ENCODE results near the gene FRMD4A. TPM values are rescaled to one million over a fixed set of nuclear protein-coding genes. Genes with fewer than 3 reads are reported as not detected.

Gene FRMD4A
- total and polyA plus RNA-seq, 2 of the 4 experiments (the other 2 are of a cell fraction): 30.3 to 68.8 TPM

DNA sequence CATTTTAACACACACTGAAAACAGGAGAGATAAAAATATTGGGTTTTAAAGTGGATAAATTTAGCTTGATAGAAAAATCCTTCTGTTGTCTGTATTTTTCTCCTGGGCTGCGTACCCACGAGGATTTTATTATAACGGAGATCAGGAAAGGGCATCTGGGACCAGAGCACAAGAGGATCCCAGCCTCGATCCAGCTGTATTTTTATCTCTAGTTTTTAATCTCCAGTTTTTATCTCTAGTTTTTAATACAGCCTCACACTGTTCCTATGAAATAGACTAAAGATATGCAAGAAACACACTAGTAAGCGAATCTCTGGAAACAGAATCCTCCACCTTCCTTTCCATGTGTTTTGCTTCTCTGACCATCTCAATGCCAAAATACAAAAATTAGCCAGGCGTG lies 295.2 kb downstream of the FRMD4A start:
- no peak overlapping the region for H3K27ac ChIP-seq (ENCODE audit: insufficient read depth, low read length)
- H2BK15ac ChIP-seq (ENCODE audit: low read depth, low read length): no peak overlapping the region
- H4K8ac ChIP-seq (ENCODE audit: low read depth in 2 of 2, low read length in 2 of 2): no peak overlapping the region
- intact Hi-C loops (cut with micrococcal nuclease): no loop called here
- H3K4me3 ChIP-seq (ENCODE audit: insufficient read depth, low read depth, low read length): no peak overlapping the region
- H3K23ac ChIP-seq (ENCODE audit: low read depth, low read length): no peak overlapping the region
- H2BK5ac ChIP-seq (ENCODE audit: low read depth, low read length, poor library complexity, severe bottlenecking): no peak overlapping the region
- no peak overlapping the region for H2AK5ac ChIP-seq (ENCODE audit: low read depth, low read length)
- no peak overlapping the region for H4K91ac ChIP-seq (ENCODE audit: insufficient read depth, low read depth, low read length)
- H3K27me3 ChIP-seq (ENCODE audit: control insufficient read depth, insufficient read depth, low read length): peaks cover under 1% of the 10 kb centered on the region; the same call in 1 of the 2 replicates
- no peak overlapping the region for H3K9ac ChIP-seq (ENCODE audit: low read depth, low read length)
- H3K18ac ChIP-seq (ENCODE audit: low read depth, low read length): no peak overlapping the region
- peaks cover under 1% of the 10 kb centered on the region; the same call in 1 of the 2 replicates for H3K9me1 ChIP-seq (ENCODE audit: insufficient read depth, low read length)
- H4K20me1 ChIP-seq (ENCODE audit: insufficient read depth, low read length): no peaks in the 10 kb centered on the region
- no TSS peak for BruUV-seq (replicated peaks)
- no peak overlapping the region for H2BK120ac ChIP-seq (ENCODE audit: low read depth, low read length)
- H3K36me3 ChIP-seq (ENCODE audit: control insufficient read depth, insufficient read depth, low read length): no peaks in the 10 kb centered on the region
- in situ Hi-C loops (cut with MboI; ENCODE audit: low sequenced_read_pairs): no loop called here
- no peaks in the 10 kb centered on the region for H3K79me1 ChIP-seq (ENCODE audit: low read depth in 1 of 2, low read length in 2 of 2)
- H3K14ac ChIP-seq (replicated peaks; ENCODE audit: low read depth, low read length): no peak overlapping the region
- TF ChIP-seq CHD1 (IDR thresholded peaks at IDR 0.05; ENCODE audit: low read depth, low read length): no peak
- TF ChIP-seq MAZ (IDR thresholded peaks at IDR 0.05; ENCODE audit: borderline replicate concordance, low read depth, low read length): no peak
- no peak for TF ChIP-seq MAFK (IDR thresholded peaks at IDR 0.05; ENCODE audit: low read depth, low read length)
- no peak for TF ChIP-seq RAD21 (IDR thresholded peaks at IDR 0.05; ENCODE audit: low read length)
- no peak for TF ChIP-seq RCOR1 (IDR thresholded peaks at IDR 0.05; ENCODE audit: insufficient replicate concordance, low read length)
- no peak for TF ChIP-seq CEBPB (IDR thresholded peaks at IDR 0.05; ENCODE audit: low read depth, low read length)
- no peak for TF ChIP-seq FOS (IDR thresholded peaks at IDR 0.05; ENCODE audit: low read depth, low read length)
- TF ChIP-seq, protein P1, sequence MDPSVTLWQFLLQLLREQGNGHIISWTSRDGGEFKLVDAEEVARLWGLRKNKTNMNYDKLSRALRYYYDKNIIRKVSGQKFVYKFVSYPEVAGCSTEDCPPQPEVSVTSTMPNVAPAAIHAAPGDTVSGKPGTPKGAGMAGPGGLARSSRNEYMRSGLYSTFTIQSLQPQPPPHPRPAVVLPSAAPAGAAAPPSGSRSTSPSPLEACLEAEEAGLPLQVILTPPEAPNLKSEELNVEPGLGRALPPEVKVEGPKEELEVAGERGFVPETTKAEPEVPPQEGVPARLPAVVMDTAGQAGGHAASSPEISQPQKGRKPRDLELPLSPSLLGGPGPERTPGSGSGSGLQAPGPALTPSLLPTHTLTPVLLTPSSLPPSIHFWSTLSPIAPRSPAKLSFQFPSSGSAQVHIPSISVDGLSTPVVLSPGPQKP (IDR thresholded peaks at IDR 0.05; ENCODE audit: borderline replicate concordance, low read depth, low read length): no peak
- TF ChIP-seq SMC3 (IDR thresholded peaks at IDR 0.05; ENCODE audit: low read depth, low read length): no peak
- no peak for TF ChIP-seq MXI1 (IDR thresholded peaks at IDR 0.05; ENCODE audit: borderline replicate concordance, low read depth, low read length)
- TF ChIP-seq, protein P2, sequence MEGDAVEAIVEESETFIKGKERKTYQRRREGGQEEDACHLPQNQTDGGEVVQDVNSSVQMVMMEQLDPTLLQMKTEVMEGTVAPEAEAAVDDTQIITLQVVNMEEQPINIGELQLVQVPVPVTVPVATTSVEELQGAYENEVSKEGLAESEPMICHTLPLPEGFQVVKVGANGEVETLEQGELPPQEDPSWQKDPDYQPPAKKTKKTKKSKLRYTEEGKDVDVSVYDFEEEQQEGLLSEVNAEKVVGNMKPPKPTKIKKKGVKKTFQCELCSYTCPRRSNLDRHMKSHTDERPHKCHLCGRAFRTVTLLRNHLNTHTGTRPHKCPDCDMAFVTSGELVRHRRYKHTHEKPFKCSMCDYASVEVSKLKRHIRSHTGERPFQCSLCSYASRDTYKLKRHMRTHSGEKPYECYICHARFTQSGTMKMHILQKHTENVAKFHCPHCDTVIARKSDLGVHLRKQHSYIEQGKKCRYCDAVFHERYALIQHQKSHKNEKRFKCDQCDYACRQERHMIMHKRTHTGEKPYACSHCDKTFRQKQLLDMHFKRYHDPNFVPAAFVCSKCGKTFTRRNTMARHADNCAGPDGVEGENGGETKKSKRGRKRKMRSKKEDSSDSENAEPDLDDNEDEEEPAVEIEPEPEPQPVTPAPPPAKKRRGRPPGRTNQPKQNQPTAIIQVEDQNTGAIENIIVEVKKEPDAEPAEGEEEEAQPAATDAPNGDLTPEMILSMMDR (conservative IDR thresholded peaks at IDR 0.05; ENCODE audit: low read depth, low read length): no peak
- TF ChIP-seq RFX5 (IDR thresholded peaks at IDR 0.05; ENCODE audit: low read depth, low read length): no peak
- no peak for TF ChIP-seq POLR2A (IDR thresholded peaks at IDR 0.05; ENCODE audit: low read depth, low read length)
- peaks cover 3% of the 10 kb centered on the region for H3K4me1 ChIP-seq (ENCODE audit: control insufficient read depth, insufficient read depth, low read length)
- ChIA-PET POLR2A (ENCODE audit: unreplicated experiment) (no interaction called here), CTCF (interaction anchor here (0.7 kb wide), 1 partner anchor 222 kb away, joined by 3 read pairs; no protein-coding TSS in a partner anchor)
- H3K9me3 ChIP-seq (ENCODE audit: control insufficient read depth, insufficient read depth, low read length): no peaks in the 10 kb centered on the region
- H3K56ac ChIP-seq (ENCODE audit: extremely low read depth, insufficient read depth, low read length): no peak overlapping the region
- no peak overlapping the region for H2AFZ ChIP-seq (replicated peaks; ENCODE audit: low read length, poor library complexity)
- no peak overlapping the region for H2BK20ac ChIP-seq (ENCODE audit: low read depth, low read length)
- H2AK9ac ChIP-seq (replicated peaks; ENCODE audit: low read depth, low read length, poor library complexity): no peak overlapping the region
- dilution Hi-C loops (cut with HindIII; ENCODE audit: low sequenced_read_pairs, unreplicated experiment): no loop called here
- H3K4ac ChIP-seq (ENCODE audit: low read depth, low read length): no peak overlapping the region
- WGBS, 2 experiments (ENCODE audit: extremely low coverage in 2 of 2, insufficient read length in 1 of 2): 80% methylated on average over 1 of the region's 6 CpGs; no CpG with 5 or more reads in 1 of the 2 experiments
- ATAC-seq (ENCODE audit: low read depth) (no peak), DNase-seq (no peak)
- no peak overlapping the region for H3K4me2 ChIP-seq (ENCODE audit: low read depth, low read length)
- no peak overlapping the region for H4K5ac ChIP-seq (ENCODE audit: low read depth, low read length)

Data from IMR-90 (cell line).